PC-3 (cell line): ENCODE results near the gene SBK1.
"Not testable (repeated sequence)": the region's sequence is repeated elsewhere in the genome, so short reads cannot be mapped to it uniquely, and the experiment has no call there.

ENCODE experiments used
- CTCF ChIP-seq: fragments of 300-600 bp; sonication (generic); conservative IDR thresholded peaks from 2 replicates; pipeline ENCODE4 v1.5.1; 2017; ENCODE audit warnings: antibody characterized with exemption, low read depth, mild to moderate bottlenecking, low read length
- EZH2 ChIP-seq: fragments of 300-600 bp; sonication (generic); IDR thresholded peaks from one replicate; pipeline ENCODE4 v1.6.1; 2017; ENCODE audit warnings: antibody characterized with exemption, mild to moderate bottlenecking, low read length; ENCODE audit not compliant: unreplicated experiment

- TF ChIP-seq EZH2, CTCF: not testable (repeated sequence)
Observed at GRCh38 chr16:28338230-28338629, 45.9 kb downstream of the SBK1 start.
